GM18870 (cell line): Measurements from ENCODE around the gene GIMAP6.
"Not testable (repeated sequence)": the region's sequence is repeated elsewhere in the genome, so short reads cannot be mapped to it uniquely, and the experiment has no call there.

ENCODE experiments used
- ATAC-seq: cut with Tn5 transposase; IDR thresholded peaks from one replicate; pipeline ENCODE4 v1.9.1; 2021; ENCODE audit warnings: moderate library complexity; ENCODE audit not compliant: unreplicated experiment

The GIMAP6 gene

DNA sequence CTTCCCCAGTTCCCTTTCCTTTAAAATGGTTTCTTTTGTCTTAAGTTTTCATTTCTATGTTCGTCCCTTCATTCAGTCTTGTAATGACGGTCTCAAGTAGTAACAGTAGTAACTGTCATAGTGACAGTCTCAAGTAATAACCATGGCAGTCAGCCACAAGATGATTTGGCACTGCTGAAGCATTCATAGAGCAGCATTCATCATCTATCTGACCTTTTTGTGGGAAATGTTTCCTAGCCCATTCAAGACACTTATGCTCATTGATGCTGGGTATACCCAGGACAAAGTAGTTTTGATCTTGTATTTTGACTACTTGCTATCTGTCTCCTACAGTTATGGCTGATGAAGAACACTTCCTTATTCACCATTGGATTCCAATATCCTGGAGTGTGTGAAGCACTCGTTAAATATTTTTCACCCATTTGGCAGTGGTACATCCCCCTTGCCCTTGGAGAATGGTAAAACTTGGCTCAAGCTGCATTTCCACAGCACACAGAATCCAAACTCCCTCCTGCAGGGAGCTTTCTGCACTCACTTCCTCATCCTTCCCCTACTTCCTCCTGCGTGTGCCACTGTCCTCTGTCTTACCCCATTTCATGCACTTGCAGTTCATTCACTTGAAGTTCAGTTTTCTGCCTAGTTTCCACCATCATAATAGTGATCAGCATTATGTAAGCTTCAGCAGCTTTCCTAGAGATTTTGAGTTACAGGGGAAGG, 46.0 kb downstream of the GIMAP6 start:
- no peak for ATAC-seq

DNA sequence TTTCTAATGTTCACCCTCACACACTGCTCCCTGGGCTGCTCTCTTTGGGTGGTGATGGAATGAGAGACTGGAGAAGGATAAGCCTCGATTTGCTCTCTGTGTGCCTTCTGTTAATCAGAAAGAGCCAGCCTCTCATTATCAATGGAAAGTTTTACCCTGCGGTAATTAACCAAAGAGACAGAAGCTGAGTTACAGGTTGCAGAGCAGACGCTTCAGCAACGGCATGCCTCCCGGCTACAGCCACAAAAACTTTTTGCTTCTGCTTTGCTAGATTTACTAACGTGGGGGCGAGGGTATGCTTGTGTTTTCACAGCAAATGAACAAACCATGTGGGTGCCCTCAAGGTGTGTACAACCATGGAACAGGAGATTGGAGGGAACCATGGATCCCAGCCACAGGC, 47.0 kb downstream of the GIMAP6 start:
- ATAC-seq = no peak

DNA sequence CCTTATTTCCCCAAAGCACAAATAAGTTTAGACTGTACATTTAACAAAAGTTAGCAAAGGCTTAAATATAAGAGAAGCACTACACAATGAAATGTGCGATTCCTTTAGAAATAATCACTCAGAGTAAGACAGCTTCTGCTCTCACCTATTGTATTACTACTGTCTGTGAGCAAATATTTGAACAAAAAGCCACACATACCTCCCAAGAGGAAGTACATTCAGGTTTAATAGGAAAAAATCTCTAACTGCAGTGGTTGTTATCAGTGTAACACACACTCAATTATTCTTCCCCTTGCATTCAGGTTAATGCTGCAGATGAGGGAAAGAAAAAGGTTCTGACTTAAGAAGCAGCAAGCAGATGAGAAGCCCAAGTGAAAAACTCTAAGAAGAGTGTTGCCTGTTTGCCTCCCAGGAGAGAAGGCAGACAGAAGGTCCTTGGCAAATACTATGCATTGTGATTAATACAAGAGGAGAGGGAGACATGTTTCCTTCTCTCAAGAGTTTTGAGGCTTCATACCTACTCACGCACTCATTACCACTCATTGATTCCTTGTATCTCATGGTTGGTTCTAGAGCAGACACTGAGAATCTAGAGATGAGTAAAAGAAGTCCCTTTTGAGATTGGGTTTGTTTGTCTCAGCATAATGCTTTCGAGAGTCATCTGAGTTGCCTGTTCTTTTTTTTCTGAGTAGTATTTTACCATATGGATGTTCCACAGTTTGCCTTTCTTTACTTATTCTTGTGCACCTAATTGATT, 51.4 kb downstream of the GIMAP6 start:
- no peak for ATAC-seq

DNA sequence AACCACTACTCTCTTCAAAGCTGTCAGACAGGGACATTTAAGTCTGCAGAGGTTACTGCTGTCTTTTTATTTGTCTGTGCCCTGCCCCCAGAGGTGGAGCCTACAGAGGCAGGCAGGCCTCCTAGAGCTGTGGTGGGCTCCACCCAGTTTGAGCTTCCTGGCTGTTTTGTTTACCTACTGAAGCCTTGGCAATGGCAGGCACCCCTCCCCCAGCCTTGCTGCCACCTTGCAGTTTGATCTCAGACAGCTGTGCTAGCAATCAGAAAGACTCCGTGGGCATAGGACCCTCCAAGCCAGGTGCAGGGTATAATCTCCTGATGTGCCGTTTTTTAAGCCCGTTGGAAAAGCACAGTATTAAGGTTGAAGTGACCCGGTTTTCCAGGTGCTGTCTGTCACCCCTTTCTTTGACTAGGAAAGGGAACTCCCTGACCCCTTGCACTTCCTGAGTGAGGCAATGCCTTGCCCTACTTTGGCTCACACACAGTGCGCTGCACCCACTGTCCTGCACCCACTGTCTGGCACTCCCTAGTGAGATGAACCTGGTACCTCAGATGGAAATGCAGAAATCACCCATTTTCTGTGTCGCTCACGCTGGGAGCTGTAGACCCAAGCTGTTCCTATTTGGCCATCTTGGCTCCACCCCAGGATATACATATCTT, 52.1 kb downstream of the GIMAP6 start:
- ATAC-seq = not testable (repeated sequence)
